Measurements from ENCODE around the gene GPR183.

- TF ChIP-seq CTCF (IDR thresholded peaks at IDR 0.05) (no peak), ZFX (IDR thresholded peaks at IDR 0.05; ENCODE audit: borderline replicate concordance) (no peak)
Measured at GRCh38 chr13:99353836-99354235, 46.6 kb upstream of the GPR183 start.
